ENCODE data around the gene CYB5R2. TPM values are rescaled to one million over a fixed set of nuclear protein-coding genes. Genes with fewer than 3 reads are reported as not detected.

The CYB5R2 gene
- total and polyA plus RNA-seq, 2 donors (not counting 1 experiment from before 2014, with no cell fraction given): 1.4 to 4.8 TPM

GRCh38 chr11:7657306-7658025, 15.8 kb downstream of the CYB5R2 start:
- peak; percentile 41 for DNase-seq

More at GRCh38 chr11:7657306-7658025, 15.8 kb downstream of the CYB5R2 start:
- no peak overlapping the region for H3K4me3 Mint-ChIP-seq
- intact Hi-C loops (cut with micrococcal nuclease): loop anchor here (2.0 kb wide), 1 partner anchor 305 kb away; no protein-coding TSS in a partner anchor
- Histone ChIP-seq H3K9me3 (ENCODE audit: control extremely low read depth in 1 of 3, control insufficient read depth in 2 of 3, insufficient read depth in 1 of 3, low read length in 2 of 3) (peaks cover 0 to 4% (median 0%) of the 10 kb centered on the region in 3 donors), H3K27me3 (replicated peaks in 1 of 4; ENCODE audit: control extremely low read depth in 1 of 4, control insufficient read depth in 3 of 4, insufficient read depth in 4 of 4, low read length in 3 of 4) (no peaks in the 10 kb centered on the region), H3K4me2 (replicated peaks; ENCODE audit: low read depth, low read length, poor library complexity, severe bottlenecking) (no peak overlapping the region), H4K20me1 (ENCODE audit: control insufficient read depth, insufficient read depth, low read length, poor library complexity, severe bottlenecking) (no peaks in the 10 kb centered on the region), H3K79me2 (ENCODE audit: control insufficient read depth, insufficient read depth, low read length) (no peaks in the 10 kb centered on the region), H2AFZ (ENCODE audit: insufficient read depth, low read depth, low read length, poor library complexity, severe bottlenecking) (no peak overlapping the region), H3K9ac (ENCODE audit: low read length) (no peak overlapping the region), H3K4me3 (ENCODE audit: control extremely low read depth in 1 of 5, extremely low read depth in 1 of 5, insufficient read depth in 1 of 5, low read depth in 2 of 5, low read length in 4 of 5) (no peak overlapping the region), H3K4me1 (ENCODE audit: control insufficient read depth in 2 of 2, insufficient read depth in 2 of 2, low read length in 2 of 2) (no peaks in the 10 kb centered on the region), H3K27ac (ENCODE audit: low read length in 2 of 2) (no peak overlapping the region), H3K36me3 (replicated peaks in 1 of 2; ENCODE audit: control extremely low read depth in 1 of 2, control insufficient read depth in 1 of 2, extremely low read depth in 1 of 2, insufficient read depth in 2 of 2, low read length in 1 of 2) (peaks cover 0 to 36% of the 10 kb centered on the region in 2 experiments)
- H3K27ac Mint-ChIP-seq: no peak overlapping the region
- TF ChIP-seq CTCF (IDR thresholded peaks at IDR 0.05) (no peak), EZH2 (IDR thresholded peaks at IDR 0.05; ENCODE audit: borderline replicate concordance, insufficient read depth, low read depth, low read length, poor library complexity, severe bottlenecking) (no peak)
- ChIA-PET CTCF (interaction anchor here (0.8 to 1.9 kb wide), 12 partner anchors 8 to 559 kb away, joined by 3 to 27 read pairs (median 4); partner anchors contain the start of gene PPFIBP2), POLR2A (interaction anchor here (1.0 kb wide), 1 partner anchor 16 kb away, joined by 6 read pairs; the partner anchor contains the start of gene CYB5R2)
- no peaks in the 10 kb centered on the region for H3K9me3 Mint-ChIP-seq (ENCODE audit: insufficient read depth)
- WGBS (ENCODE audit: insufficient coverage): 77% methylated on average over 14 of the region's 15 CpGs
- peak; percentile 39 for ATAC-seq (ENCODE audit: low read depth)
- H3K4me1 Mint-ChIP-seq: no peaks in the 10 kb centered on the region
- H3K27me3 Mint-ChIP-seq: no peaks in the 10 kb centered on the region
